Right kidney (tissue), 9 donors: ENCODE data around the gene CLDN24.

Experiments
- DNase-seq: peaks from one replicate; pipeline ENCODE4 v3.0.0-alpha.2; 2016
- long read RNA-seq, 8 donors: transcript quantifications; one replicate each; lab custom pipeline, GENCODE V29; 2026

The CLDN24 gene
- long read RNA-seq, donor 1: 0 reads
- long read RNA-seq, donor 2: 0 reads
- long read RNA-seq, donor 3: 0 reads
- long read RNA-seq, donor 4: 0 reads
- long read RNA-seq, donor 5: 0 reads
- long read RNA-seq, donor 6: 0 reads
- long read RNA-seq, donor 7: 0 reads
- long read RNA-seq, donor 8: 0 reads

DNA sequence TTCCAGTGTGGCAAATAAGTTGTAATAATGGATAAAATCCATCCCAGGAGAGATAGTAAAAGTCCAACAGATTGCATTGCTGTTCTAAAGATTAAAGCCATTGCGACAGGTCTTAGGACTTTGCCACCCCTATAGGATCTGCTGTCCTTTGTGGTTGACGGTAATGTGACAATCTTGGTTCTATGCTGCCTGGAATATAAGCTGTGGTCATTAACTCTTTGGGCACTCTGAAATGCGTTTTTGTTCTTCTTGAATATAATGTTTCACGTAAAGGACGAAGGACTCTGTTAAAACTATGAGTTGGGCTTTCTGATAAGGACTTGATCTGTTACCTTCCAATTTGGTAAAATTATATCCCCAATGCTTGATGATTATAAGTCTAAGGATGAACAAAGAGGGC is at the start of gene CLDN24:
TSS of gene CLDN24 (minus strand) at position 101 of the 400 bp plus-strand sequence. CDS start at position 101, 0 bp downstream.
- no peak for DNase-seq

GRCh38 chr4:183370786-183371185 is 48.6 kb upstream of the CLDN24 start:
- no peak for DNase-seq

DNA sequence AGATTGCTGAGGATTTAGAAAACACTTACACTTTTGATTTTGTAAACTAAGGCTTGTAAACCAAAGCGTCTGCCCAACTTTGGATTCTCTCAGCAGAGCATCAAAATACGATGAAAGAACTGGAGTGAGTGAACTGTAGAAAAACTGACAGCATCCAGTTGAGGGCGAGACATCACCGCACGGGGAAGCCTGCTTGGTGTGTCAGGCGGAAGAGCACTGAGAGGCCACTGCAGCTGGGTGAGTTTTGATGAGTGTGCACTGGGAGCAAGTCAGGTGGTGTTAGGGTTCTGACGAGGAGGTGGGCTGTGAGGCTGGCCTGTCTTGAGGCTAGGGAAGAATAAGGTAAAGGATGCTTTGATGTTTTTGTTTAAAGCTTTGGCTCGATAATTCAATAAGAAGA is 46.8 kb upstream of the CLDN24 start:
- no peak for DNase-seq

GRCh38 chr4:183366206-183366835 is 44.1 kb upstream of the CLDN24 start:
- DNase-seq: no peak

DNA sequence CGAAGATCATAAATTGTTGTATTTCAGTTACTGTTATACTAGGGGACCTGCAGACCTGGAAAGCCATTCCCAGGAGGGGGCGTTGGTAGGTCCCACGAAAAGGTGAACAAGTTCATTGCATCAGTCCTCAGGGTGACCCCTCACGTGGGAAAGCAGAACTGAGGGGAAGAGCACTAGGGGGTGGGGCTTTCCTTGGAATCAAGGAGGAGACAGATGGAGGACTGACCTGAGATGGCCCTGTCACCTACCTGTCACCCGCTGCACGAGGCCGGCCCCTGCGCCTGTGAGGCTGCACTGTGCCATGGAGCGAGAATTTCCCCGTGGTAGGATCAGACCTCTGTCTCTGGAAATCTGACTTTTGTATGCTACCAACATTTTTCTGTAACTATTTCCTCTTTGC is 41.8 kb upstream of the CLDN24 start:
- no peak for DNase-seq

DNA sequence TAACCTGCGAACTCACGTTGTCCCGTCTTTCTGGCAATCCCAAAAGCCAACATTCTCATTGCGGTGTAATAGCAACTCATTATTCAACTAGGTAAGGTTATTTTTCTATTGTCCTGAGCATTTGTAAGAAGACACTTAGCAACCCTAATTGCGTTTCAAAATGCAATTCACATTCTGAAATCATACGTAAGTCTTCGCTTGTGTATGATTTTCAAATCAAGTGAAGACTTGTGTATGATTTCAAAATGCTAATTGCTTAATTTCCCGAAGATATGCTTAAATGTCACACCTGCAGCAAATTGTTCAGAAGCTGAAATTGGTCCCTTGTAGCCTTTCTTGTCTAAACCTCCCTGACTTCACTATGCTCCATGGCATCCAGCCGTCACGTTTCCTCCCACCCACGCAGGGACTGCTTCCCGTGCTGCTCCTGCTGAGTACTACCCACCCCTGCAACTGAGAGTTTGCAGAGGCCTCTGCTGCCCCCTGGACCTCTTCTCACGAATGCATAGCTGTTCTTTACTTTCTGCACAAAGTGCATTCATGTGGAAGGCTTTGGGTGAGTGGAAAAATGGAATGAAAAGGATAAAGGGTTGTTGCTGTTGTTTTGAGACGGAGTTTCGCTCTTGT is 40.8 kb upstream of the CLDN24 start:
- DNase-seq: no peak

GRCh38 chr4:183362036-183362435 is 39.8 kb upstream of the CLDN24 start:
- DNase-seq: no peak

- no peak for DNase-seq
These were observed 38.1 kb upstream of the CLDN24 start for GRCh38 chr4:183360161-183360919.

- DNase-seq: no peak
These were observed 36.1 kb upstream of the CLDN24 start for GRCh38 chr4:183358215-183358755.

GRCh38 chr4:183356931-183357675 is 34.9 kb upstream of the CLDN24 start:
- no peak for DNase-seq

DNA sequence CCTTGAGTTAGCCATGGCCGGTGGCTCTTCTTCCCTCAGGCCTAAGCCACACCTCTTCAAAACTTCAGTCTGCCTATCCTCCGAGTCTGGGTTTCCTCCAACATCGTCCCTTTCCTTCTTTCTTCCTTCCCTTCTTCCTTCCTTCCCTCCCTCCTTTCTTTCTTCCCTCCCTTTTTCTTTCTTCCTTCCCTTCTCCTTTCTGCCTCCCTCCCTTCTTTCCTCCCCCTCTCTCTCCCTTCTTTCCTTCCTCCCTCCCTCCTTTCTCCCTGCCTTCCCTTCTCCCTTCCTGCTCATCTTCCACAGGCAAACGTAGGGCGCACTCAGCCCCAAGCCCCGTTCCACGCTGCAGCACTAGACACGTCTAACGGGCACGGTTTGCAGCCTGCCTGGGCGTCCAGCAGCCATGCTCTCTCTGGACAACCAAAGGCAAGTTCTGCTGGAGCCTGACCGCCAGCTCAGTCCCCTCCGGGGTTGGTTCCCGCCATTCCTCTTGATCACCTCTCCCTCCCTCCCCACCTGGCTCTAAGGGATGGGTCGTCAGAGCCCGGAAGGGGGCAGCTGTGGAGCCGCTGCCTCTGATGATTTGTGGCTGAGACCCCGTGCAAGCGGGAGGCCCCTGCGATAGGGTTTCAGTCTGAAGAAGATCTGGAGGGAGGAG is 34.1 kb upstream of the CLDN24 start:
- DNase-seq: no peak

DNA sequence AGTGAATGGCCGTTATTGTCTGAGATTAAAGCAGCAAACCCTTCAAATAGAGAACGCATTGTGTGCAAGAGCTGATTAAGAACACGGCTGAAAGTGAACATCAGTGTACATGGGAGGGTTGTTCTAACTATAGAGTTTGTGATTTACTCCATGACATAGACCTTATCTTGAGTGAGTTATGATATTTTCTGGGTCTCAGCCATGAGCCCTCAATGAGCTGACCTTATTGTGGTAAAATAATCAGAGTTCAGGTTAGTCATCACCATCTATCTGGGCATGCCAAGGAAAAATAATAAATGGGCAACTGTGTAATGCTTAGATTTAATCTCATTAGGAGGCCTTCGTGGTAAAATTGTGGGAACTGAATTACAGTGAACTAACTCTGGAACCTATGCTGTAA is 33.2 kb upstream of the CLDN24 start:
- DNase-seq: no peak

DNA sequence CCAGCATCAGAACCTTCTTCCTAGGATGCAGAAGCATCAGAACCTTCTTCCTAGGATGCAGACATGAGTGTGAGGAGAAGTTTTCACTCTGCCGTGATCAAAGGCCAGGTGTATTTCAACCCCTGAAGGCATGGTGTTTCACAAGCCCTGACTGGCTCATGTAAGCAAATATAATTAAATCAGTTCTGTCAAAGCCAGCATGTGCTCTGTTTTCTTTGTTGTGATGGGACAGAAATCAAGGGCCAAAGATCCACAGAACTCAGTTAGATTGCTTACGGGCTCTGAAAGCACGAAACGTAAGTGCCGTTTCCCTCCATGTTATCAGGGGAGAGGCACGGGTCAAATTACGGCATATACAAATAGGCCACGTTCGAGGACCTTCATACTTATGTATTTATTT is 32.0 kb upstream of the CLDN24 start:
- DNase-seq: no peak

DNA sequence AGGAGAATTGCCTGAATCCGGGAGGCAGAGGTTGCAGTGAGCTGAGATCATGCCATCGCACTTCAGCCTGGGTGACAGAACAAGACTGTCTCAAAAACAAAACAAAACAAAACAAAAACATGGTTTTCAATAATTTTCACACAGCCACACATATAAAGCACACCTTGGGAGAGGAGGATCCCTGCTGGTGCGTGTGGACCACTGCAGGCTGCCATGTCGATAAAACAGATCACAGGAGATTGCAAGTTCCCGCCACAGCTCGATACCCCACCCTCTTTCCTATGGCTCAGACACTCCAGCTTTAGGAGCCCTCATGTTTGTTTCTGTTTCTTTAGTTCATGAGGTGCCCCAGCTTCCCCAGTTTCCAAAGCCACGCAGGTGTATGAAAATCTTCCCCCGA is 31.3 kb upstream of the CLDN24 start:
- no peak for DNase-seq

DNA sequence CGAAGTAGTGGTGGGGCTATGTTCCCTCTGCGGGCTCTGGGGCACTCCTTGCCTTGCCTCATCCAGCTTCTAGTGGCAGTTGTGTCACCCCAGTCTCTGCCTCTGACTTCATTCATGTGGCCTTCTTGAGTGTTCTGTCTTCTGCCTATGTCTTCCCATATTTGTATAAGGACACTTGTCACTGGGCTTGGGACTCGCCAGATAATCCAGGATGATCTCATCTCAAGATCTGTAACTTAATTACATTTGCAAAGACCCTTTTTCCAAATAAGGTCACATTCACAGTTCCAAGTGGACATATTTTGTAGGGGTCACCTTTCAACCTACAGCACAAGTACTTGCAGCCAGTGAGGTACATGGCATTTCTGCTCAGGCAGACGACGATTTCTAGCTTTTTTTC is 30.3 kb upstream of the CLDN24 start:
- no peak for DNase-seq

GRCh38 chr4:183350317-183351071 is 28.3 kb upstream of the CLDN24 start:
- DNase-seq: no peak

GRCh38 chr4:183349673-183350072 is 27.4 kb upstream of the CLDN24 start:
- DNase-seq: no peak

DNA sequence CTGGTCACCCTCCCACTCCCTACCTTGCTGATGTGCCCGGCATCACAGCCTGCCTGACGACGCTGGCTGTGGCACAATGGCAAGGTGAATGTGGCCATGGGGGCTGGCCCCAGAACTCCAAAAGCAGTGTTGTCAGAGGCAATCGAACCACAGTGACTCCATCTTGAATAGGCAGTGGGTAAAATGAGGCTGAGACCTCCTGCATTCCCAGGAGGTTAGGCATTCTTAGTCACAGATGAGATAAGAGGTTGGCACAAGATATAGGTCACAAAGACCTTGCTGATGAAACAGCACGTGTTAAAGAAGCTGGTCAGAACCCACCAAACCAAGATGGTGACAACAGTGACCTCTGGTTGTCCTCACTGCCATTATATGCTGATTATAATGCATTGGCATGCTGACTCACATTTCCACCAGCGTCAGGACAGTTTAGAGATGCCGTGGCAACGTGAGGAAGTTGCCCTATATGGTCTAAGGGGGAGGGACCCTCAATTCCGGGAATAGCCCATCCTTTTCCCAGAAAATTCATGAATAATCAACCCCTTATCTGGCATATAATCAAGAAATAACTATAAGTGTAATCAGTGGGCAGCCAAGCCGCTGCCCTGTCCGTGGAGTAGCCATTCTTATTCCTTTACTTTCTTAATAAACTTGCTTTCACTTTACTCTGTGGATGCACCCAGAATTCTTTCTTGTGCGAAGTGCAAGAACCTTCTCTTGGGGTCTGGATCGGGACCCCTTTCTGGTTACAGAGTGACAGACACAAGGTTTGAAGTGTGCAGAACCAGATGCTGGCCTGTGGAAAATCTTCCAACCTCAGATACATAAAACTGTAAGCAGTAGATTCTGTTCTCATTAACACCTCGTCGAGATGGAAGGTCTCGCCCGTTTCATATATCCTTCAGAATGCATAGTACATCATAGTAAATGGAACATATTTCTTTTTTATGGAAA is 26.8 kb upstream of the CLDN24 start:
- DNase-seq: no peak

- DNase-seq: no peak
These were observed 25.9 kb upstream of the CLDN24 start for GRCh38 chr4:183348136-183348535.

DNA sequence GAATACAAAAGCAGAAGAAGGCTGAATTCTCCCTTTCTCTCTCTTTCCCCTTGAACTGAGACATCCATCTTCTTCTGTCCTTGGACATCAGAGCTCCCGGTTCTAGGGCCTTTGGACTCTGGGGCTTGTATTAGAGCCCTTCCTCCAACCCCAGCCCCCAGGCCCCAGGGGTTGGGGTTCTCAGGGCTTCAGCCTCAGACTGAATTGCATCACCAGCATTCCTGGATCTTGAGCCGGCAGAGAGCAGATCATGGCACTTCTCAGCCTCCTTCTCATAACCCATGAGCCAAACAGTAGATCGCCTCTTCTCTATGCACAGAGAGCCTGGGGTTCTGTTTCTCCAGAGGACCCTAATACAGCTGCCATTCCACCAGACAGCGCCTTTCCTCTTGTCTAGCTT is 25.3 kb upstream of the CLDN24 start:
- DNase-seq: no peak
